ENCODE measurements around the gene PDE12.

Gene PDE12

GRCh38 chr3:57556459-57557084 is 498 bp downstream of the PDE12 start:
- no peaks in the 10 kb centered on the region for H3F3A ChIP-seq (ENCODE audit: control insufficient read depth, insufficient read depth)

GRCh38 chr3:57557085-57557537 is 1.0 kb downstream of the PDE12 start:
- Histone ChIP-seq H3F3A (ENCODE audit: control insufficient read depth, insufficient read depth) (no peaks in the 10 kb centered on the region), H3K36me3 (ENCODE audit: control insufficient read depth, low read length) (peaks cover 58% of the 10 kb centered on the region), H3K4me3 (ENCODE audit: low read length) (peak overlapping the region; percentile 99), H3K27ac (ENCODE audit: low read depth, low read length) (peak overlapping the region; percentile 85), H3K79me2 (ENCODE audit: control insufficient read depth, low read length) (peaks cover 77% of the 10 kb centered on the region), H3K4me2 (ENCODE audit: low read length) (peak overlapping the region; percentile 96), H3K27me3 (ENCODE audit: control insufficient read depth, low read length) (no peaks in the 10 kb centered on the region), H3K9me3 (ENCODE audit: control insufficient read depth, insufficient read depth, low read length) (no peaks in the 10 kb centered on the region), H4K20me1 (ENCODE audit: control insufficient read depth, insufficient read depth, low read depth, low read length) (peaks cover 11% of the 10 kb centered on the region), H3K4me1 (ENCODE audit: control insufficient read depth, low read length) (peaks cover 26% of the 10 kb centered on the region), H3K9me2 (replicated peaks; ENCODE audit: control insufficient read depth, low read length) (no peaks in the 10 kb centered on the region)
- TF ChIP-seq CTCF (IDR thresholded peaks at IDR 0.05; ENCODE audit: low read depth, low read length, poor library complexity, severe bottlenecking) = no peak
- TF ChIP-seq EZH2phosphoT487 (IDR thresholded peaks at IDR 0.05; ENCODE audit: borderline replicate concordance, low read length) = no peak

More at GRCh38 chr3:57556459-57557084, 498 bp downstream of the PDE12 start:
- no peaks in the 10 kb centered on the region for H3K27me3 ChIP-seq (ENCODE audit: control insufficient read depth, low read length)
- H3K9me2 ChIP-seq (replicated peaks; ENCODE audit: control insufficient read depth, low read length) = no peaks in the 10 kb centered on the region
- H3K27ac ChIP-seq (ENCODE audit: low read depth, low read length) = peak overlapping the region; percentile 85
- peaks cover 11% of the 10 kb centered on the region for H4K20me1 ChIP-seq (ENCODE audit: control insufficient read depth, insufficient read depth, low read depth, low read length)
- peaks cover 53% of the 10 kb centered on the region for H3K36me3 ChIP-seq (ENCODE audit: control insufficient read depth, low read length)
- H3K4me1 ChIP-seq (ENCODE audit: control insufficient read depth, low read length) = peaks cover 26% of the 10 kb centered on the region
- peak overlapping the region; percentile 99 for H3K4me3 ChIP-seq (ENCODE audit: low read length)
- H3K79me2 ChIP-seq (ENCODE audit: control insufficient read depth, low read length) = peaks cover 71% of the 10 kb centered on the region
- no peaks in the 10 kb centered on the region for H3K9me3 ChIP-seq (ENCODE audit: control insufficient read depth, insufficient read depth, low read length)
- H3K4me2 ChIP-seq (ENCODE audit: low read length) = peak overlapping the region; percentile 96
- TF ChIP-seq CTCF (IDR thresholded peaks at IDR 0.05; ENCODE audit: low read depth, low read length, poor library complexity, severe bottlenecking) = no peak
- peak; percentile 39; the same call in 1 of the 2 replicates for TF ChIP-seq EZH2phosphoT487 (IDR thresholded peaks at IDR 0.05; ENCODE audit: borderline replicate concordance, low read length)

- Histone ChIP-seq H3K4me3 (ENCODE audit: low read length) (peak overlapping the region; percentile 99), H3K4me2 (ENCODE audit: low read length) (peak overlapping the region; percentile 96), H3K9me3 (ENCODE audit: control insufficient read depth, insufficient read depth, low read length) (no peaks in the 10 kb centered on the region), H3K9me2 (replicated peaks; ENCODE audit: control insufficient read depth, low read length) (no peaks in the 10 kb centered on the region), H3K27me3 (ENCODE audit: control insufficient read depth, low read length) (no peaks in the 10 kb centered on the region), H3F3A (ENCODE audit: control insufficient read depth, insufficient read depth) (0 out of 2 replicates have a peak, but pooled peaks cover 5% of the 10 kb centered on the region), H3K79me2 (ENCODE audit: control insufficient read depth, low read length) (peaks cover 94% of the 10 kb centered on the region), H3K36me3 (ENCODE audit: control insufficient read depth, low read length) (peaks cover 73% of the 10 kb centered on the region), H4K20me1 (ENCODE audit: control insufficient read depth, insufficient read depth, low read depth, low read length) (peaks cover 11% of the 10 kb centered on the region), H3K27ac (ENCODE audit: low read depth, low read length) (no peak overlapping the region), H3K4me1 (ENCODE audit: control insufficient read depth, low read length) (peaks cover 26% of the 10 kb centered on the region)
- TF ChIP-seq EZH2phosphoT487 (IDR thresholded peaks at IDR 0.05; ENCODE audit: borderline replicate concordance, low read length) (no peak), CTCF (IDR thresholded peaks at IDR 0.05; ENCODE audit: low read depth, low read length, poor library complexity, severe bottlenecking) (no peak)
Measured at GRCh38 chr3:57559526-57559925, 3.5 kb downstream of the PDE12 start.

Data from DOHH2 (cell line).